Measurements from ENCODE around the gene MELTF. TPM values are rescaled to one million over a fixed set of nuclear protein-coding genes. Genes with fewer than 3 reads are reported as not detected.

MELTF gene
- total and polyA plus RNA-seq, 9 of the 15 experiments (the other 6 are each of a cell fraction or from before 2014, with no cell fraction given) = 0.35 to 10.5 (median 4.5) TPM

- no peak for TF ChIP-seq CEBPG (CRISPR knock-in tag; IDR thresholded peaks at IDR 0.05)
- TF ChIP-seq CEBPG (tag; conservative IDR thresholded peaks at IDR 0.05 in 1 of 2, IDR thresholded peaks at IDR 0.05 in 1 of 2) = no peak
- TF ChIP-seq RBM39 (optimal IDR thresholded peaks at IDR 0.05; ENCODE audit: low read depth, low read length) = no peak
- TF ChIP-seq BRCA1 (IDR thresholded peaks at IDR 0.05) = no peak
- peak; percentile 78; the same call in 1 of the 2 replicates for TF ChIP-seq BRCA1 (CRISPR knock-in tag; IDR thresholded peaks at IDR 0.05)
- no peak for TF ChIP-seq NR4A1 (CRISPR knock-in tag; IDR thresholded peaks at IDR 0.05)
- TF ChIP-seq NR4A1 (tag; IDR thresholded peaks at IDR 0.05) = no peak
- no peak for TF ChIP-seq E4F1 (CRISPR knock-in tag; IDR thresholded peaks at IDR 0.05; ENCODE audit: borderline replicate concordance)
- no peak for TF ChIP-seq ARID4B (CRISPR knock-in tag; IDR thresholded peaks at IDR 0.05)
- no peak for TF ChIP-seq BRD4 (IDR thresholded peaks at IDR 0.05)
- TF ChIP-seq PREB (CRISPR knock-in tag; IDR thresholded peaks at IDR 0.05) = 0 out of 2 replicates have a peak, but pooled peaks have one; percentile 77
- TF ChIP-seq ARID2 (IDR thresholded peaks at IDR 0.05) = no peak
- TF ChIP-seq POLR2G (IDR thresholded peaks at IDR 0.05; ENCODE audit: low read depth, low read length) = peak; percentile 87
- 0 out of 2 replicates have a peak, but pooled peaks have one; percentile 14 for TF ChIP-seq ZNF76 (CRISPR knock-in tag; IDR thresholded peaks at IDR 0.05; ENCODE audit: borderline replicate concordance)
- peak; percentile 69; the same call in 1 of the 2 replicates for TF ChIP-seq PHF8 (IDR thresholded peaks at IDR 0.05; ENCODE audit: borderline replicate concordance, low read length)
- TF ChIP-seq HMGN3 (IDR thresholded peaks at IDR 0.05; ENCODE audit: borderline replicate concordance, extremely low read depth, insufficient read length, low read depth, low read length) = peak; percentile 43
- peak in 1 of 2 experiments; percentile 25; a peak in 1 of 4 replicates for TF ChIP-seq TRIM24 (IDR thresholded peaks at IDR 0.05)
Measured at GRCh38 chr3:197029511-197030167, at the start of gene MELTF (continued).

Measured in K562 (cell line).